K562 treated with DMSO at 1 percent for 48 hours (cell line): ENCODE measurements around the gene PRDM10. TPM values are rescaled to one million over a fixed set of nuclear protein-coding genes. Genes with fewer than 3 reads are reported as not detected.

ENCODE experiments used
- total RNA-seq: library from RNA; unstranded; fragments of 300-600 nt; gene quantifications from 2 replicates; pipeline ENCODE4 v1.2.3, GENCODE V29; 2022; ENCODE audit warnings: low replicate concordance; ENCODE audit errors: extremely low read depth

PRDM10 gene, protein sequence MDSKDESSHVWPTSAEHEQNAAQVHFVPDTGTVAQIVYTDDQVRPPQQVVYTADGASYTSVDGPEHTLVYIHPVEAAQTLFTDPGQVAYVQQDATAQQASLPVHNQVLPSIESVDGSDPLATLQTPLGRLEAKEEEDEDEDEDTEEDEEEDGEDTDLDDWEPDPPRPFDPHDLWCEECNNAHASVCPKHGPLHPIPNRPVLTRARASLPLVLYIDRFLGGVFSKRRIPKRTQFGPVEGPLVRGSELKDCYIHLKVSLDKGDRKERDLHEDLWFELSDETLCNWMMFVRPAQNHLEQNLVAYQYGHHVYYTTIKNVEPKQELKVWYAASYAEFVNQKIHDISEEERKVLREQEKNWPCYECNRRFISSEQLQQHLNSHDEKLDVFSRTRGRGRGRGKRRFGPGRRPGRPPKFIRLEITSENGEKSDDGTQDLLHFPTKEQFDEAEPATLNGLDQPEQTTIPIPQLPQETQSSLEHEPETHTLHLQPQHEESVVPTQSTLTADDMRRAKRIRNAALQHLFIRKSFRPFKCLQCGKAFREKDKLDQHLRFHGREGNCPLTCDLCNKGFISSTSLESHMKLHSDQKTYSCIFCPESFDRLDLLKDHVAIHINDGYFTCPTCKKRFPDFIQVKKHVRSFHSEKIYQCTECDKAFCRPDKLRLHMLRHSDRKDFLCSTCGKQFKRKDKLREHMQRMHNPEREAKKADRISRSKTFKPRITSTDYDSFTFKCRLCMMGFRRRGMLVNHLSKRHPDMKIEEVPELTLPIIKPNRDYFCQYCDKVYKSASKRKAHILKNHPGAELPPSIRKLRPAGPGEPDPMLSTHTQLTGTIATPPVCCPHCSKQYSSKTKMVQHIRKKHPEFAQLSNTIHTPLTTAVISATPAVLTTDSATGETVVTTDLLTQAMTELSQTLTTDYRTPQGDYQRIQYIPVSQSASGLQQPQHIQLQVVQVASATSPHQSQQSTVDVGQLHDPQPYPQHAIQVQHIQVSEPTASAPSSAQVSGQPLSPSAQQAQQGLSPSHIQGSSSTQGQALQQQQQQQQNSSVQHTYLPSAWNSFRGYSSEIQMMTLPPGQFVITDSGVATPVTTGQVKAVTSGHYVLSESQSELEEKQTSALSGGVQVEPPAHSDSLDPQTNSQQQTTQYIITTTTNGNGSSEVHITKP
- total RNA-seq, result not detected in 2 replicates

DNA sequence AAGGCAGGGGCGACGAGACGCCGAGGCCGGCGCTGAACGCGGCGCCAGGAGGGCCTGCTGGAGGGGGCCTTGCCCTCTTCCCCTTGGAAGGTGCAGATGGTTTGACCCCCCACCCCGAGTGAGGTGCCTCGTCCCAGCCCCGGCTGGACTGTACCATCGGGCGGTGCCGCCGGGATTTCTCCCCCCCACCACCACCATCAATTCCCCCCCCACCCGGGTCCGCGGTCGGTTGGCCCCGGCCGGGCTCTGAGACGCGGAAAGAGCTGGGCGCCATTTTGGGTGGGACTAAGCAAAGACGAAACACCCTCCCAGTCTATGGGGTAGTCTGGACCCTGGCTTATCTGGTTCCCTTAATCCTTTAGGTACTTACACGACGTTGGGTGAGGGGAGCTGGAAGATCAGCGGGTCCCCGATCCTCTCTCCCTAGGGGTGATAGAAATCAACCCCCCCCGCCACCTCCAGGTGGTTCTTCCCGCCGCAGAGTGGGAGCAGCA is at the start of gene PRDM10:
Gene PRDM10, minus strand, starts transcription at position 484 of the 494 bp plus-strand sequence. CDS start 41,871 bp downstream, outside the sequence.

DNA sequence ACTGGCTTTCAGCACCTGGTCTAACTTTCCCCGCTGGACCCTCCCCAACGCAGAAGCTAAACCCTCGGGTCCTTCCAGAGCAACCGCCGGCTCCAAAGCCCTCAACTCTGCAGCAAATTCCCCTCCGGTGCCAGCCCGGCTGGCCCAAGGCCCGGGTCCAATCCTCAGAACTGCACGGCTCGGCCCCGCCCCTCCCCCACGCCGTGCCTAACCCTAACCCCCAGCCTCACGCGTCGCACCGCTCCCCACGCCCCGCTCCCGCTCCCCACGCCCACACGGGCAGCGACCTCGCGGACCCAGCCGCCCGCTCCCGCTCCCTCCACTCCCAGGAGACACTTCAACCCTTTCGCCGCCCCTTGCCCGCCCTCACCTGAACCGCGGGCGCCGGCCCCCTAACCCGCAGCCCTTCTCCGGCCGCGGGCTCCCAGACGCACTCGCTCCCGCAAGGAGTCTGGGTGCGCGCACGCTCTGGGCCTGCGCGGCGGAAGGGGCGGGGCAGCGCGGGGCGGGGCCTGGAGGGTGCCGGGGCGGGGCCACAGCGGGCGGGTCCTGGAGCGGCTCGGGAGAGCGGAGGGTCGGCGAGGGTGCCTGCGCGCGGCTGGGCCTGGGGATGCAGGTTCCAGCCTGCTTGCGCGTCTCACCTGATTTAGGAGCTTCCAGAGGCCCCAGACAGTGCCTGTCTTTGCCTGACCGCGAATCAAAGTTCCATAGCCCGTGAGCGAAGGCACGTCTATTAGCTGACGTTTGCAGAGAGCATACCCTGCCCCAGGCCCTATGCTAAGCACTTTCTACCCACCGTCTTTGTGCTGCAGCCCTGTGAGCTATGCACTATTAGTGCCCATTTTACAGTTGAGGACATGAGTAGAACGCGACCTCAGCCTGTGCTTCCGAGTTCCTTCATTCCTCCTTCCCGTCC is 107.3 kb downstream of the PRDM10 start, which contains the start of gene NFRKB:
Gene NFRKB, minus strand, starts transcription at position 453 of the 916 bp plus-strand sequence. CDS start 2,729 bp downstream, outside the sequence.

Other genes starting within 250 kb of the PRDM10 start
- not detected in 2 replicates for gene TMEM45B, start 187.0 kb downstream of the PRDM10 start, total RNA-seq
- not detected in 2 replicates for gene NFRKB, start 107.3 kb downstream of the PRDM10 start, total RNA-seq
- not detected in 2 replicates for gene APLP2, start 67.1 kb upstream of the PRDM10 start, total RNA-seq
- gene ST14, start 156.9 kb upstream of the PRDM10 start, total RNA-seq, result not detected in 2 replicates